Left renal cortex interstitium (tissue), 4 donors: Measurements from ENCODE around the gene PPP4R4. TPM values are rescaled to one million over a fixed set of nuclear protein-coding genes. Genes with fewer than 3 reads are reported as not detected.

ENCODE experiments used
- DNase-seq, 4 donors: peaks; one replicate each; pipeline ENCODE4 v3.0.0-alpha.2; 2013; ENCODE audit warnings: low read depth in 4 of 4, low spot score in 2 of 4, missing footprints in 1 of 4
- polyA plus RNA-seq, 4 donors: library from polyadenylated mRNA; unstranded; fragments of 120-200 nt; gene quantifications; one replicate each; pipeline ENCODE4 v1.2.1, GENCODE V29; 2013; ENCODE audit not compliant: insufficient read length in 4 of 4

The PPP4R4 gene
- polyA plus RNA-seq, 4 donors: 0.25 to 0.28 (median 0.28) TPM

GRCh38 chr14:94303111-94303510, 129.0 kb downstream of the PPP4R4 start:
- DNase-seq: no peak

GRCh38 chr14:94304243-94304642, 130.1 kb downstream of the PPP4R4 start:
- DNase-seq: no peak

- DNase-seq: no peak
Observed at GRCh38 chr14:94305620-94306019, 131.5 kb downstream of the PPP4R4 start.

- no peak for DNase-seq
Observed at GRCh38 chr14:94306047-94306978, 132.2 kb downstream of the PPP4R4 start.

GRCh38 chr14:94307410-94307992, 133.4 kb downstream of the PPP4R4 start:
- no peak for DNase-seq

- DNase-seq: no peak
Observed at GRCh38 chr14:94309721-94310120, 135.6 kb downstream of the PPP4R4 start.

- DNase-seq: no peak
Observed at GRCh38 chr14:94310248-94310647, 136.1 kb downstream of the PPP4R4 start.

- DNase-seq: no peak
Observed at GRCh38 chr14:94312481-94313246, 138.5 kb downstream of the PPP4R4 start.

- no peak for DNase-seq
Observed at GRCh38 chr14:94313991-94314655, 140.0 kb downstream of the PPP4R4 start.

GRCh38 chr14:94314890-94315289, 140.8 kb downstream of the PPP4R4 start:
- DNase-seq: no peak

- no peak for DNase-seq
Observed at GRCh38 chr14:94316692-94317091, 142.6 kb downstream of the PPP4R4 start.

- DNase-seq: no peak
Observed at GRCh38 chr14:94317259-94317658, 143.1 kb downstream of the PPP4R4 start.

GRCh38 chr14:94320243-94320642, 146.1 kb downstream of the PPP4R4 start:
- no peak for DNase-seq

- DNase-seq: no peak
Observed at GRCh38 chr14:94321421-94322271, 147.5 kb downstream of the PPP4R4 start.

- DNase-seq: no peak
Observed at GRCh38 chr14:94322648-94323570, 148.8 kb downstream of the PPP4R4 start, which contains the start of gene SERPINA6. TSS of gene SERPINA6 (minus strand) at chr14:94323336. CDS start at chr14:94314648, 8,688 bp downstream.

- no peak for DNase-seq
Observed at GRCh38 chr14:94328196-94328595, 154.1 kb downstream of the PPP4R4 start.
